ENCODE data around the gene ITGAD. TPM values are rescaled to one million over a fixed set of nuclear protein-coding genes. Genes with fewer than 3 reads are reported as not detected.

The ITGAD gene
- total and polyA plus RNA-seq, 2 of the 13 experiments (the other 11 are each of a cell fraction or from before 2014, with no cell fraction given) = not detected

DNA sequence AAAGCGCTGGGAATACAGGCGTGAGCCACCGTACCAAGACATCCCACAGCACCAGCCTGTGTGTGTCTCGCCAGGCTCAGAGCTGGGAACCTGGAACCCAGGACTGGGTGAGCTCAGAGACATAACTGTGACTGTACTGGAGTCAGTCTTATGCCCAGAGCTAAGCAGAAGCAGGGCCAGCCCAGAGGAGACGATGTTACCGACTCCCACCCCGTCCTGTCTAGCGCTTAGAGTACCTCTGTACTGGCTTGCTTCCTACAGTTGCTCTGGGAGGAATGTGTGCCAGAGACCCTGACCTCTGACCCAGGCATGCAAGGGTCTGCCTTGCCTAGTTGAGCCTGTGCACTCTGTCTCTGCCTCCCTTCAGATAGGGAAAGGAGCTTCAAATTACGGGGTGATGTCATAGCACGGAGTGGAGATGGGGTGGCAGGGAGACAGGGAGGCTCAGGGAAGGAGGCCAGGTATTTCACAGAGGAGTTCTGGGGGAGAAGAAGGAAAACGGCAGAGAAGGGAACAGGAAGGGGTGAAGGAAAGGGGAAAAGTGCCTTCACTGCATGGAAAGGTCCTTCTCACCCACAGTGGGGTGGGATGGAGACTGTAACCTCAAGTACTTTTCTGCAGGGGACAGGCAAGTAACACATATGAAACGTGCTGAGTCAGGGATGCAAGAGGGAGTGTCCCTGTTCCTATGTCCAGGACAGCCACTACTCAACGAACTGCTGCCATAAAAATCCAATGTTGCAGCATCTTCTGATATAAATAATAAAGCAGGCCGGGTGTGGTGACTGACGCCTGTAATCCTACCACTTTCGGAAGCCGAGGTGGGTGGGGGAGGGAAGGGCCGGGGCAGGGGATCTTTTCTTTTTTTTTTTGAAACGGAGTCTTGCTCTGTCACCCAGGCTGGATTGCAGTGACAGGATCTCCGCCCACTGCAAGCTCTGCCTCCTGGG is 60.4 kb downstream of the ITGAD start (continued):
- TF ChIP-seq ZNF768 (CRISPR knock-in tag; IDR thresholded peaks at IDR 0.05) (peak; percentile 61; the same call in 1 of the 2 replicates), ZKSCAN8 (CRISPR knock-in tag; IDR thresholded peaks at IDR 0.05; ENCODE audit: borderline replicate concordance) (no peak), SALL1 (CRISPR knock-in tag; IDR thresholded peaks at IDR 0.05) (peak; percentile 77), TARDBP (CRISPR knock-in tag; IDR thresholded peaks at IDR 0.05) (peak; percentile 81), SP140L (CRISPR knock-in tag; IDR thresholded peaks at IDR 0.05; ENCODE audit: borderline replicate concordance) (no peak), ZNF343 (CRISPR knock-in tag; IDR thresholded peaks at IDR 0.05) (no peak), NFE2L2 (IDR thresholded peaks at IDR 0.05; ENCODE audit: low read length) (peak; percentile 51; the same call in 1 of the 2 replicates), SRY (CRISPR knock-in tag; IDR thresholded peaks at IDR 0.05) (0 out of 2 replicates have a peak, but pooled peaks have one; percentile 51), FOXA1 (IDR thresholded peaks at IDR 0.05) (no peak), FOXA1 (CRISPR knock-in tag; IDR thresholded peaks at IDR 0.05) (no peak), ZNF224 (CRISPR knock-in tag; IDR thresholded peaks at IDR 0.05) (peak; percentile 34; the same call in 1 of the 2 replicates), ZSCAN31 (CRISPR knock-in tag; IDR thresholded peaks at IDR 0.05; ENCODE audit: low read depth) (no peak; the same call in 1 of the 2 replicates), MYNN (CRISPR knock-in tag; IDR thresholded peaks at IDR 0.05; ENCODE audit: low read depth) (0 out of 2 replicates have a peak, but pooled peaks have one; percentile 12)
- TF ChIP-seq, protein P1, sequence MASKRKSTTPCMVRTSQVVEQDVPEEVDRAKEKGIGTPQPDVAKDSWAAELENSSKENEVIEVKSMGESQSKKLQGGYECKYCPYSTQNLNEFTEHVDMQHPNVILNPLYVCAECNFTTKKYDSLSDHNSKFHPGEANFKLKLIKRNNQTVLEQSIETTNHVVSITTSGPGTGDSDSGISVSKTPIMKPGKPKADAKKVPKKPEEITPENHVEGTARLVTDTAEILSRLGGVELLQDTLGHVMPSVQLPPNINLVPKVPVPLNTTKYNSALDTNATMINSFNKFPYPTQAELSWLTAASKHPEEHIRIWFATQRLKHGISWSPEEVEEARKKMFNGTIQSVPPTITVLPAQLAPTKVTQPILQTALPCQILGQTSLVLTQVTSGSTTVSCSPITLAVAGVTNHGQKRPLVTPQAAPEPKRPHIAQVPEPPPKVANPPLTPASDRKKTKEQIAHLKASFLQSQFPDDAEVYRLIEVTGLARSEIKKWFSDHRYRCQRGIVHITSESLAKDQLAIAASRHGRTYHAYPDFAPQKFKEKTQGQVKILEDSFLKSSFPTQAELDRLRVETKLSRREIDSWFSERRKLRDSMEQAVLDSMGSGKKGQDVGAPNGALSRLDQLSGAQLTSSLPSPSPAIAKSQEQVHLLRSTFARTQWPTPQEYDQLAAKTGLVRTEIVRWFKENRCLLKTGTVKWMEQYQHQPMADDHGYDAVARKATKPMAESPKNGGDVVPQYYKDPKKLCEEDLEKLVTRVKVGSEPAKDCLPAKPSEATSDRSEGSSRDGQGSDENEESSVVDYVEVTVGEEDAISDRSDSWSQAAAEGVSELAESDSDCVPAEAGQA (IDR thresholded peaks at IDR 0.05; ENCODE audit: low read depth) = no peak
- TF ChIP-seq, protein P1 (CRISPR knock-in tag; IDR thresholded peaks at IDR 0.05; ENCODE audit: borderline replicate concordance) = no peak
- TF ChIP-seq, protein P2, sequence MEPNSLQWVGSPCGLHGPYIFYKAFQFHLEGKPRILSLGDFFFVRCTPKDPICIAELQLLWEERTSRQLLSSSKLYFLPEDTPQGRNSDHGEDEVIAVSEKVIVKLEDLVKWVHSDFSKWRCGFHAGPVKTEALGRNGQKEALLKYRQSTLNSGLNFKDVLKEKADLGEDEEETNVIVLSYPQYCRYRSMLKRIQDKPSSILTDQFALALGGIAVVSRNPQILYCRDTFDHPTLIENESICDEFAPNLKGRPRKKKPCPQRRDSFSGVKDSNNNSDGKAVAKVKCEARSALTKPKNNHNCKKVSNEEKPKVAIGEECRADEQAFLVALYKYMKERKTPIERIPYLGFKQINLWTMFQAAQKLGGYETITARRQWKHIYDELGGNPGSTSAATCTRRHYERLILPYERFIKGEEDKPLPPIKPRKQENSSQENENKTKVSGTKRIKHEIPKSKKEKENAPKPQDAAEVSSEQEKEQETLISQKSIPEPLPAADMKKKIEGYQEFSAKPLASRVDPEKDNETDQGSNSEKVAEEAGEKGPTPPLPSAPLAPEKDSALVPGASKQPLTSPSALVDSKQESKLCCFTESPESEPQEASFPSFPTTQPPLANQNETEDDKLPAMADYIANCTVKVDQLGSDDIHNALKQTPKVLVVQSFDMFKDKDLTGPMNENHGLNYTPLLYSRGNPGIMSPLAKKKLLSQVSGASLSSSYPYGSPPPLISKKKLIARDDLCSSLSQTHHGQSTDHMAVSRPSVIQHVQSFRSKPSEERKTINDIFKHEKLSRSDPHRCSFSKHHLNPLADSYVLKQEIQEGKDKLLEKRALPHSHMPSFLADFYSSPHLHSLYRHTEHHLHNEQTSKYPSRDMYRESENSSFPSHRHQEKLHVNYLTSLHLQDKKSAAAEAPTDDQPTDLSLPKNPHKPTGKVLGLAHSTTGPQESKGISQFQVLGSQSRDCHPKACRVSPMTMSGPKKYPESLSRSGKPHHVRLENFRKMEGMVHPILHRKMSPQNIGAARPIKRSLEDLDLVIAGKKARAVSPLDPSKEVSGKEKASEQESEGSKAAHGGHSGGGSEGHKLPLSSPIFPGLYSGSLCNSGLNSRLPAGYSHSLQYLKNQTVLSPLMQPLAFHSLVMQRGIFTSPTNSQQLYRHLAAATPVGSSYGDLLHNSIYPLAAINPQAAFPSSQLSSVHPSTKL (CRISPR knock-in tag; IDR thresholded peaks at IDR 0.05) = peak; percentile 61; the same call in 1 of the 2 replicates

Data from HepG2 (cell line).